GM21619 (cell line): Measurements from ENCODE around the gene PITX1.
"Not testable (repeated sequence)": the region's sequence is repeated elsewhere in the genome, so short reads cannot be mapped to it uniquely, and the experiment has no call there.

Source experiments
- ATAC-seq: cut with Tn5 transposase; IDR thresholded peaks from one replicate; pipeline ENCODE4 v1.9.1; 2021; ENCODE audit not compliant: unreplicated experiment

PITX1 gene

GRCh38 chr5:135011355-135012032, 22.5 kb downstream of the PITX1 start:
- no peak for ATAC-seq

- no peak for ATAC-seq
These were observed 23.3 kb downstream of the PITX1 start for GRCh38 chr5:135010502-135011354.

DNA sequence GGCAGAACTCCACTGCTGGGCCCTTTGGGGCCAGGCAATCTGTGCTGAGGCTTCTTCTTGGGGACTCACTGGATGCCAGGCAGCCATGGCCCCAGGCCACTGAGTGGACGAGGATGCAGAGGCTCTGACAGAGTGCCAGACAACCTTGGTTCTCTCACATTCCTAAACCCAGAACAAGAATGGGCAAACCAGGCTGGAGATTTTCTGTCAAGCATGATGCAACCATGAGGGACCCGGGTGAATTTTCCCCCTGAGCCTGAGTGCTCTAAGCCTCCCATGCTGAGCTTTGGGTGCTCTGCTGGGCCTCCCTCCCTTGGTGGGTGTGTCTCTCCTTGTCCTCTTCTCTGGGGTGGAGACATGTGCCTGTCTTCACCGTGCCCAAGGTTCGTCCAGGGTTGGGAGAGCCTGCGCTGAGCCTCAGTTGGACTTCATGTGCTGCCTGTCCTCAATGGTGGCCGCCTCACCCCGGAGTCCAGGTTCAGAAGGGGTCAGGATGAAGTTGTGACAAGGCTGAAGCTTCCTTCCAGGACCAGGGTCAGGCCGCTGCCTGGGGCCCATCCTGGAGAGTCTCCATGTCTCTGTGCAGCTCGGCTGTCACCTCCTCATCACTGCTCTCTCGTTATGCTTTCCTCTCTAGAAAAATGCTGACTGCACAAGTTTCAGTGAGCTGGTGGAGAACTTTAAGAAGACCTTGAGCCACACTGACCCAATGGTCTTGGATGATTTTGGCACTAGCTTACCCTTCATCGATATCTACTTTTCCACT, 24.1 kb downstream of the PITX1 start:
- ATAC-seq, result no peak

DNA sequence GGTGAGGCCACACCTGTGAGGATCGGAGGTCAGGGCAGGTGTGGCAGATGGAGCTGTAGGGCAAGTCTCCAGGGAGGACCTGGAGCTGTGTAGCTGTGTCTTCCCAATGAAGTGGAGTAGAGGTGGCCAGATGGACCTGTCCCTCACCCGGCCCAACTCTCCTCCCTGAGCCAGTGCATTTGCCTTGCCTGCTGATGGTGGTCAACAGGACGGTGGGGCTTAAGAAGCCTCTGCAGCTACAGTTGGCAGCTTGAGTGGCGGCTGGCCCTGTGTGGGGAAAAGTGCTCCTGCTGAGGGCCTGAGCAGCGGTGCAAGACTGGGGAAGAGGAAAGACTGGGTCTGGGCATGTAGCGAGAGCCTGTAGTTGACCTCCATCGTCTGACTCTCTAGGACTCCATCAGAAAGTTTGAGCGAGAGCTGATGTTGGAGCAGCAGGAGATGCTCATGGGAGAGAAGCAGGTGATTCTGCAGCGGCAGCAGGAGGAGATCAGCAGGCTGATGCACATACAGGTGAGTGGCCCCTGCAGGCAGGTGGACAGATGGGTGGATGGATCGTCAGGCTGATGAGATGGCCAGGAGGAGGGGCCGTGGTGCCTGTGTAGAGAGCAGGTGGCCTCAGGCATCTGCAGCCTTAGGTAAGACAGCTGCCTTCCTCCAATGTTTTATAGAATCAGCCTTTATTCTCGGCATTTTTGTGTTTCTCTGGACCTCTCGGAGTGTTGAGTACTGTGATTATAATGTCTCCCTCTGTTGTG, 24.9 kb downstream of the PITX1 start:
- no peak for ATAC-seq

GRCh38 chr5:135008556-135008955, 25.5 kb downstream of the PITX1 start:
- ATAC-seq, result no peak

DNA sequence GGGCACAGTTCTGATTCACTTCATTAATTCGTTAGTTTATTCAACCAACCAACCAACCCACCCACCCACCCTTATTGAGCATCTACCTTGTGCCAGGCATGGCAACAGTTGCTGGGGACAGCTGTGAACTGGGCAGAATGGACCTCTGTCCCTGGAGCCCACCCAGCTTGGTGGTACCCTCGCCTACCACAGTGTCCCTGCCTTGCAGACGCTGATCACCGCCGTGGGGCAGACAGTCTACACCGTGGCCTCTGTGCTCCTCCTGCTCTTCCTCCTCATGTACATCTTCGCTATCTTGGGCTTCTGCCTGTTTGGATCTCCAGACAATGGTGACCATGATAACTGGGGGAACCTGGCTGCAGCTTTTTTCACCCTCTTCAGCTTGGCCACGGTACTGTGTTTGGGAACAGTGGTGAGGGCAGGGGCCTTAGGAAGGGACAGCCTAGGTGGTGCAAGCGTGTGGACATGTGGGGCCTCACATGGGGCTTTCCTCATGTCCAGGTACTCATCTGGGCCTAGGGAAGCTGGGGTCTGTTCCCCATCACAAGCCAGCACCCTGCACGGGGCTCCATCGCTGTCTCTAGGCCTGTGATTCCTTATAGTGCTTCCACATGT, 26.2 kb downstream of the PITX1 start:
- no peak for ATAC-seq

GRCh38 chr5:135007305-135007704, 26.7 kb downstream of the PITX1 start:
- no peak for ATAC-seq

DNA sequence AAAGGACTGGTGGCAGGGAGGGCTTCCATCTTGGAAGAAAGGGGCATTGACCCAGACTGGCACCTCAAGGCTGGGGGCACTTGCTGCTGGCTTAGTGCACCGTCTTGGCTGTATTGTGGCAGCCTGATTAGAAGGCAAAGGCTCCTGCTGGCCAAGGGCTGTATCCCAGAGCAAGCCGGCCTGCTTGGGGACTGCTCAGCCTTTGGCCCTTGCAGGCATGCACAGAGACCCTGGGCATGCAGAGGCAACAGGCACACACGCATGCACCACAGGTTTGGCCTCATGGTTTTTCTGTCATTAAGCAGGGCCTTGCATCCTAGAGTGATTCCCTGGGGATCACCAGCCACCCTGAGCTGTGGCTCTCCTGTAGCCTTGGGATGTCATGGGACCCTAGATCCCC, 29.0 kb downstream of the PITX1 start:
- no peak for ATAC-seq

DNA sequence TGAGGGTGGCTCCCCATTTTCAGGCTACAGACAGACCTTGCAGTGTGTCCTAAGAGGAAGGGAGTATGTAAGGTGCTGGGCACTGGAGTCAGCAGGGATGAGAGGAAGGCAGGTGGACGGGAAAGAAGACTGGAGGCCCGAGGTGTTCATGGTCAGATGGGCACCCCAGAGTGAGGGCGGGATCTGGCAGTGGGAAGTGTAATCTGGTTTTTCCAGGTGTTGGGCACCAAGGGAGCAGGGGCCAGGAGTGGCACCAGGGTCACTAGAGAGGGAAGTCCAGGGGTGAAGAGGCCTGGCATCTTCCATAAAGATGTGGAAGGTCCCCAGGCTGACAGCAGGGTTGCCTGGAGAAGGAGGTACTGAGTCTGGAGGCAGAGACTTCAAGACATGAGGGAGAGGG, 29.7 kb downstream of the PITX1 start:
- no peak for ATAC-seq

DNA sequence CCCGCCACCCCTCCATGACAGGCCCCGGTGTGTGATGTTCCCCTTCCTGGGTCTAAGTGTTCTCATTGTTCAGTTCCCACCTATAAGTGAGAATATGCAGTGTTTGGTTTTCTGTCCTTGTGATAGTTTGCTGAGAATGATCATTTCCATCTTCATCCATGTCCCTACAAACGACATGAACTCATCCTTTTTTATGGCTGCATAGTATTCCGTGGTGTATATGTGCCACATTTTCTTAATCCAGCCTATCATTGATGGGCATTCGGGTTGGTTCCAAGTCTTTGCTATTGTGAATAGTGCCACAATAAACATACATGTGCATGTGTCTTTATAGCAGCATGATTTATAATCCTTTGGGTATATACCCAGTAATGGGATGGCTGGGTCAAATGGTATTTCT, 36.0 kb downstream of the PITX1 start:
- not testable (repeated sequence) for ATAC-seq

DNA sequence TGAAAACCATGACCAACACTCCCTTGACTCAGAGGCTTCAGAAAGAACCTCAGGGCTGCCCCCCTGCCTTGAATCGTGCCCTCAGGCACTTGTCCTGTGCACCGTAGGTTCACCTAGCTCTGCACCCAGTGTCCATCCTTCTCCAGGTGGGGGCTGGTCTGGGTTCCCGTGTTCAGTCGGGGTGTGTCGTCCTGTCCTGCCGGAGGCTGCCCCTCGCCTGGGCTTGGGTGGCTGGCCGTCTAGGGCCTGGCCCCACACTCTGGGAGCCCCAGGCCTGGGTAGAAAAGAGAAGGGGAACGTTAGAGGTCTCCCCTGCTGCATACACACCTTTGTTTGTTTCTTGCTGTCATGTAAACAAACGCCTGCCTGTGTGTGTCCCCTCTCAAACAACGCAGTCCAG, 37.0 kb downstream of the PITX1 start:
- ATAC-seq, result no peak

DNA sequence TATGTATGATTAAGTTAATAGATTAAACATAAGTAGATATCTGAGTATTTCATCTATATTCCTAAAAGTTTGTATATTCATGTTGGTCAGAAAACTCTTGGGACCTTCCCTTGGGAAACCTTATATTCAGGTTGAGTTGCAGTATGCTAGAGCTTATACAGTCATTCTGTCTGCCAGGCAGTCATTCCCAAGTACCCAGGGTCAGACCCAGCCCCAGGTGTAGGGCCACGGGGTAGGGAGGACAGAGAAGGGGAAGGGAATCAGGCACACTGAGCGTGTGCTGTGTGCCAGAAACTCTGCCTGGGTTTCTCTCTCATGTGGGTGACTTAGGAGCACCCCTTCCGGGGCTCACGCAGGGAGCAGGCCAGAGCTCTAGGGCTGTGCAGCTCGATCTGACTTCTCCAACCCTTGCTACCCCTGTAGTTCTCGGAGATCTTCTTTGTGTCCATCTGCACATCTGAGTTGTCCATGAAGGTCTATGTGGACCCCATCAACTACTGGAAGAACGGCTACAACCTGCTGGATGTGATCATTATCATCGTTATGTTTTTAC, 38.1 kb downstream of the PITX1 start:
- no peak for ATAC-seq

GRCh38 chr5:134994560-134995156, 39.4 kb downstream of the PITX1 start:
- no peak for ATAC-seq

DNA sequence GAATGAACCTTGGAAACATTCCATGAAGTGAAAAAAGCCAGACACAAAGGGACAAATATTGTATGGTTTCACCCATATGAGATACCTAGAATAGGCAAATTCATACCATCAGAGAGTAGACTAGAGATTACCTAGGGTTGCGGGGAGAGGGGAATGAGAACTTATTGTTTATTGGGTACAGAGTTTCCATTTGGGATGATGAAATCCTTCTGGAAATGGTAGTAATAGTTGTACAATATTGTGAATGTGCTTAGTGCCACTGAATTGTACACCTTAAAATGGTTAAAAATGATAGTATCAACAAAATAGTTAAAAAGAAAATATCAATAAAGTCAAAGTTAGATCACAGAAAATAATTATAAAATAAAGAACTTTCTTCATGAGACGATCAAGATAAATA, 40.9 kb downstream of the PITX1 start:
- no peak for ATAC-seq

- ATAC-seq, result no peak
These were observed 41.9 kb downstream of the PITX1 start for GRCh38 chr5:134992148-134992547.

DNA sequence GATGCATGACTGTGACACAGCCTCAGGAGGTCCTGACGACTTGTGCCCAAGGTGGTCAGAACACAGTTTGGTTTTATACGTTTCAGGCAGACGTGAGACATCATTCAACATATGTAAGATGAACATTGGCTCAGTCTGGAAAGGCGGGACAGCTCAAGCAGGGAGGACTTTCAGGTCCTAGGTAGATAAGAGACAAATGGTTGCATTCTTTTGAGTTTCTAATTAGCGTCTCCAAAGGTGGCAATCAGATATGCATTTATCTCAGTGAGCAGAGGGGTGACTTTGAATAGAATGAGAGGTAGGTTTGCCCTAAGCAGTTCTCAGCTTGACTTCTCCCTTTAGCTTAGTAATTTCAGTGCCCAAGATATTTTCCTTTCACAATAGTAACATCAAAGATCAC, 43.8 kb downstream of the PITX1 start:
- not testable (repeated sequence) for ATAC-seq

- no peak for ATAC-seq
These were observed 44.7 kb downstream of the PITX1 start for GRCh38 chr5:134989266-134989830.

- ATAC-seq, result no peak
These were observed 51.8 kb downstream of the PITX1 start for GRCh38 chr5:134982230-134982629.

- no peak for ATAC-seq
These were observed 54.6 kb downstream of the PITX1 start for GRCh38 chr5:134979416-134979815.
